Activated T-cell treated with anti-CD3 and anti-CD28 coated beads, Interleukin-2, amount 50 U/mL, for 1 hour (primary cell): Measurements from ENCODE around the gene CYB5A.
"Not testable (repeated sequence)": the region's sequence is repeated elsewhere in the genome, so short reads cannot be mapped to it uniquely, and the experiment has no call there.

Experiments
- DNase-seq: peaks from one replicate; pipeline ENCODE4 v3.0.0-alpha.2; 2020

The CYB5A gene

DNA sequence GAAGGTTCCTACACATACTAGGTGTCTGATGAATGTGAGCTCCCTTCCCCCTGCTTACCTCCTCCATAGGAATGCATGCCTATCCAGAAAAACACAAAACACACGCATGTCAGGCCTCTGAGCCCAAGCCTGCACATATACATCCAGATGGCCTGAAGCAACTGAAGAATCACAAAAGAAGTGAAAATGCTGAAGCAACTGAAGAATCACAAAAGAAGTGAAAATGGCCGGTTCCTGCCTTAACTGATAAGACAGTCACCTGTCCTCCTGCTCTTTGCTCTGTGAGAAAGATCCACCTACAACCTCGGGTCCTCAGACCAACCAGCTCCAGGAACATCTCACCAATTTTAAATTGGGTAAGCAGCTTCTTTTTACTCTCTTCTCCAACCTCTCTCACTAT is 1.2 kb upstream of the CYB5A start:
- DNase-seq: not testable (repeated sequence)

DNA sequence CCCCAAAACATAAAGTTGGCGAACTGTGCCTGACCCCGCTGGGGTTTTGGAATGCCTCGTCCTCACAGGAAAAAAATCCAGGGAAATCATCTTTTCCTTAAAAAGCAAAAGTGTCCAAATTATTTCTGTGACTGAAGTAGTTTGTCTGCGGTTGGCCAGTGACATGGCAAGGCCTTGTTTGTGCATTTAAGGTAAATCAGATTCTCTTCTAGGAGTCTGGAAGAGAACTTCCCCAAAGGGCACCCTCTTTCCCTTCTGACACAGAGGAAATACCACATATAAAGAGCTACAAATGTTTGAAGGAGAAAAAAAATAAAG is 737 bp upstream of the CYB5A start:
- no peak for DNase-seq

DNA sequence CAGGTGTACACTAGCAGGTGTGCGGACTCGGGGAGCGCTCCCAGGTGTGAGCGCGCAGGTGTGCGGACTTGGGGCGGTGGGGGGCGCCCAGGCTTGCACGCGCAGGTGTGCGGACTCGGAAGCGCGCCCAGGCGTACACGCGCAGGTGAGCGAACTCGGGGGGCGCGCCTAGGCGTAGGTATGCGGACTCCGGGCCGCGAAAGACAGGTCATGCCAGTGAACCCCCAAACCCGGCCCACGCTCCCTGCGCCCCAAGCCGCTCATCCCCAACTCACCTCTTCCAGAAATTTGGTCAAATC is 342 bp downstream of the CYB5A start:
- no peak for DNase-seq

DNA sequence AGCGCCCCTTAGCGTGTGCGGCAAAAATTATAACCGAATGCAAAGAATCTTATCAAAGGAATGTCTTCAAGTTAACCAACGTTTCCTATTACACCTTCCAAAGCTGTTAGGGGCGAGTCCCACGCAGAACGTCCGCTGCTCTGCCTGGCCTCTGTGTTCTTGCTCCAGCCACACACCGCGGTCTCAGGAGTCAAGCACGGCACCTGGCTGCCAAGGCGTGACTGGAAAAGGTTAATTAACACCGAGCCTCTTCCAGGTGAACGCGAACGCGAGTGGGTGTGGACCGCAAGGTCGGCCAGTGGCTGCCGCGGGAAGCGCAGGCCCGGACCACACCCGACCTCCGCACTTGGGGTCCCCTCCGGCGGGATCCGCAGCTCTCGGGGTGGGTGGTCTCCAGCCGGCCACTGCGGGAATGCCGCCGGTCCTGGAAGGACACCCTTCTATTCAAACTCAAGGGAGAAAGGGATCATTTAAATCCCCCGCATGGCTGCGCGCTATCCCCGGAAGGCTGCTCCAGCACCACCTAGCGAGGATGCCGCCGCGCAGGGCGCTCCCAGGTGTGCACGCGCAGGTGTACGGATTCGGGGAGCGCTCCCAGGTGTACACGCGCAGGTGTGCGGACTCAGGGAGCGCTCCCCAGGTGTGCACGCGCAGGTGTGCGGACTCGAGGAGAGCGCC is 830 bp downstream of the CYB5A start:
- DNase-seq: peak; percentile 48

DNA sequence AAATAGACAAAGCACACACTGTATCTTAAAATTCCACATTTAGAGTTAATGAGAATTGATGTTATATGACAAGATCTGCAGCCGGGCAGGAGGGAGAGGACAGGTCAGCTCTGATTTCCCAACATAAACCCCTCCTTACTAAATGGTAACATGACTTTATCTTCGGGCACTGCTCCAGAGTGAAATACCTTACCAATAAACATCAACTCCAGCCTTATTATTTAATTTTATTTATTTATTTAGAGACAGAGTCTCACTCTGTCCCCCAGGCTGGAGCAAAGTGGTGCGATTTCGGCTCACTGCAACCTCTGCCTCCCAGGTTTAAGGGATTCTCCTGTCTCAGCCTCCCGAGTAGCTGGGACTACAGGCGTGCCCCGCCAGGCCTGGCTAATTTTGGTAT is 1.7 kb downstream of the CYB5A start:
- no peak for DNase-seq

DNA sequence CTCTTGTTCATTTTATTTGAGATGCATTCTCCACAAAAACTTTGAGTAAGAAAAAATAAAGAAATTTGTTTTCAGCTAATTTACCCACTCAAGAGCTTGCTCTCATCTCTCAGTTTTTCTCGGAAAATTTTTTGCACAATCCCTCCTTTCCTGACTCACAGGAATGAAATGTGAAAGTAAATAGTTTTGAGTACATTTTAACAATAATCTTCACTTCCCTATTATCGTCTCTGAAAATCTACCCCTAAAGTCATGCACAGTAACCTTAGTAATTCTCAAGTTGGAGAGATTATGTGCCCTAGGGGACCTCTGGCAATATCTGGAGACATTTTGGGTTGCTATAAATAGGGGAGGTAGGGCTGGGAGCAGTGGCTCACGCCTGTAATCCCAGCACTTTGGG is 2.6 kb downstream of the CYB5A start:
- DNase-seq: no peak

DNA sequence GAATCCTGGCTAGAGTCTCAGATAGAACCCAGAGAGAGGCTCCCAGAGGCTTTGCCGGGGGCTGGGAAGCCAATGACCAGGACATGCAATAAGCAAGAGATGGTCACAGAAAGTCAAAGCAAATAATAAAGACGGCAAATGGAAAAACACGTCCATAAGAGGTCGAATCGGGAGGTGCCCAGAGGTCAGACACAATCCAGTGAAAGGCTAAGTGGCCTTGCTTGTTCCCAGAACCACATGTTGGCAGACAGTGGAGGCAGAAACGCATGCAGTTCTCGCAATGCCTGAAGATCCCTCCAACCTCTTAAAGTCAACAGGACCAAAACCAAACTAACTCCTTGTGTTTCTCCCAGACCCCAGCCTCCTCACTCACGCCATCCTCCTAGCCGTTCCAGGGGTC is 3.0 kb downstream of the CYB5A start:
- no peak for DNase-seq

DNA sequence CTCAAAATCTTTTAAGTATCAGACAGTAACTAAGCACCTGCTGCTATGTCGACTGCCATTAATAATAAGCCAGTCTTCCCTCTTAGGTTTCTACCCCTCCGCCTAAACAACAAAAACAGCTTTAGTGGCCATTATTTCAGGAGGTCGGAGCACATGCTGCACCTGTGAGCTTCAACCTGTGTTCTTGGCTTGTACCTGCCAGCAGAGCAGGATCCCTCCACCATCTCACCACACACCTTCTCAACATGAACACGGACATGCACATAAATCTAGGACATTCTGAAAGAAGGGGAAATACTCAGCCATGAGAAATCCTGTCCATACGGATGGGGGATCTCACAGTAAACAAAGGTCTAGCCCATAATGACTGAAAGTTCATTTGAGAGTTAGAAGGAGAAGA is 3.7 kb downstream of the CYB5A start:
- no peak for DNase-seq

DNA sequence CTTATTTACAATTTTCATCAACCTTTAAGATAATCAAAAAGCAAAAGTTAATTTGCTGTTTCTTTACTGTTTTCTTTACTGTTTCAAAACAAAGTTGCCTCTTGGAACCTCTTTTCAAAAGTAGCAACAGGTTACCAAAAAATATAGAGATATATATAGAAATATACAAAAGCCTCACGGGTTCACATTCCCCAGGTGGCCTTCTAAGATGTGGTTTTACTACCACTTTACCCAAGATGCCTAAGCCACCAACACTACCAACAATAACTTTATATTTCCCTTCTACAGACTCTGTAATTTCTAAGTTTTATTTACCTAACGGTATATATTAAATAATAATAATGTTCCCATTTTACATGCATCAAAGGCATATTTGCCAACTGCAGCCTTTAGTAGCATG is 4.9 kb downstream of the CYB5A start:
- DNase-seq: no peak

DNA sequence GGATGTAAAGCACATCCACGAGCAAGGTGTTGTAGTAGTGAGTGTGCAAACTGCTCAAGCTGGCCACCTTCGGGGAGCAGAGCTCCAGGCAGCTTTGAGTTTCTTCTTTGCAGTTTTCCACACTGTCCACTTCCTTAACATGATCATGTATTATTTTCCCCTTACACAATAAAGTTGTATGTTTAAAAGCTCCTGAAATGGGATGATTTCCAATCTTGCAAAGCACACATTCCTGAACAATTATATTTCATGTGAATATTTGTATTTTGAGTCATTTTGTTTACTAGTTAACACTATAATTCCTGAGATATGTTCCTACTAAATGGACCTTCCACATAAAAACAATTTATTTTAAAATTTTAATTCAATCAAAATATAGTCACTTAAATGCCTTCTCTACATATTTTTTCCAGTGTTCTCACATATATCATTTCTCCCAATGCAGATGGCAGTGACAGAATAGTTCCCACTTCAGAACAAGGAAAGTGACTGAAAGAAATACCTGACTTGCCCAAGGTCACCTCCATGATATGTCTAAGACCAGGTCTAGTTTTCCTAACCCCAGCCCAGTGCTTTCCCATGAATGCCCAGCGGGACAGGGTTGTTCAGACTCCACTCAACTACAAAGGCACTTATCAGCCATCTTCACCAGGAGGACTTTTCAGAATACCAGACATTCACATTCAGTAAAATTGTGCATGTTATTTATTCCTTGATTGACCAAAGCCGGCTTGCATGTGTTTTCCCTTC is 5.5 kb downstream of the CYB5A start:
- no peak for DNase-seq

DNA sequence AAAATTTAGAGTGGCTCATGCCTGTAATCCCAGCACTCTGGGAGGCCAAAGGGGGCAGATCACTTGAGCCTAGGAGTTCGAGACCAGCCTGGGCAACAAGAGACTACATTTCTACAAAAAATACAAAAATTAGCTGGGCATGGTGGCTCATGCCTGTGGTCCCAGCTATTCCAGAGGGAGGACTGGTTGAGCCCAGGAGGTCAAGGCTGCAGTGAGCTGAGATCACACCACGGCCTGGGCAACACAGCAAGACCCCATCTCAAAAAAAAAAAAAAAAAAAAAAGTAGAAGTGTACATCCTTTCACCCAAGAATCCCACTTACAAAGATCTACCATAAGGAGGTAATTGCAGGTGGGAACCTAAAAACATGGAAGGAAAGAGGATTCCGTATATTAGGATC is 6.2 kb downstream of the CYB5A start:
- not testable (repeated sequence) for DNase-seq

DNA sequence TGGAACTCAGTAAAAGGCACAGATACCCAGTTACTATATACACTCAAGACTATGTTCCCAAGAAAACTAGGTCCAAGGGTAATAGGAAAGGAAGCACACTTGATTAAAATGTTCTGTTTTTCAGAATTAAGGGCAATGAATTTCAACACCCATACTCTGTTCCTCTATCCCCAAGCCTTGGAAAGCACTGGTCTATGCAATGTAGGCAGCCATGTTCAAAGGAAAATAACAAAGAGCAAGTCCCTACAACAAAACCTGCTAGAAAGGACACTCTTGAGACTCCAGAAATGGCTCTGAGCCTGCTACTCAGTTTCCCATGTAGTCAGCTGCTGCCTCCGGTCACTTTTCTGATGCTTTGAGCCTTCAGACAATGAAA is 6.8 kb downstream of the CYB5A start:
- DNase-seq: no peak

DNA sequence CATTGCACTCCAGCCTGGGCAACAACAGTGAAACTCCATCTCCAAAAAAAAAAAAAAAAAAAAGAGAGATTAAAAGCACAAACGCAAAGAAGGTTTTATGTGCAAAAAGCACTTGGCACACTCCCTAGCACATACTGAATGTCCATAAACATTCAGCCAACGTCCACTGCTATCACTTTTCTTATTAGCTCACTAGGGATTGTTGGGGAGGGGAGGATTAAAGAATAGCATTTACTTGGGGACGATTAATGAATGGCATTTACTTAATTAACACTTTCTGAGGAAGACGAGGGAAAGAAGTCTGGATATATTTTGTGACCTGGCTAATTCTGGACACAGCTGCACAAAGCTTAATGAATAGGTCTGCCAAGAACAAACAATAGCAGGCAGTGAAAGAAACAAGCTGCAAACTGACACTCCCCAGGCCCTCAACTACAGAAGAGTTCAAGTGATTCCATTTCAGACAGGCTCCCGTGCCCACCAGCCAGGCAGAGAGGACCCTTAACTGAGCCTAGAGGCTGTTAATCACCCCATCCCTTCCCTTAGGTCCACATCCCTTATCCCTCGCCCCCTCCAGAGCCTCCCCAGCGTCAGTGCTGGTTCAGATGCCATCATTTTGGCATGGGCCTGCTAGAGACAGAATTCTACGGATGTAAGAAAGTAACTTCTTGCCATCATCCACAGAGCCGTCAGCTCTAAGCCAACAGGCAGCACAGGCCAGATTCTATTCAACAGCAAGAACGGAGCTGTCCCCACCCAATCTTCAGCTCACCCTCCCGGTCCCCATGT is 7.4 kb downstream of the CYB5A start:
- DNase-seq: no peak

DNA sequence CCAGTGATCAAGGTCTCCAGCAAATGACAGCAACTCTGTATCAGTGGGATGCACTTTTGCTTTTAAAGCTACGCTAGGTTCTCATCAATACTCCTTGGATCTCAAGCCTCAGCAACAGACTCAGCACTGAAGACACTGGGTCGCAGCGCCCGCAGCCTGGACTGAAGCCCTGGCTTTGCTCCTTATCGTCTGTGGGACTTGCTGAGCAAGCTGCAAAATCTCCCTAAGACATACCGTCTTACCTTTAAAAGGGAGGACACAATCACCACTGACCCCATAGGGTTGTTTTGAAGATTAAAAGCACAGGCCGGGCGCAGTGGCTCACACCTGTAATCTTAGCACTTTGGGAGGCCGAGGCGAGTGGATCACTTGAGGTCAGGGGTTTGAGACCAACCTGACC is 8.1 kb downstream of the CYB5A start:
- no peak for DNase-seq

DNA sequence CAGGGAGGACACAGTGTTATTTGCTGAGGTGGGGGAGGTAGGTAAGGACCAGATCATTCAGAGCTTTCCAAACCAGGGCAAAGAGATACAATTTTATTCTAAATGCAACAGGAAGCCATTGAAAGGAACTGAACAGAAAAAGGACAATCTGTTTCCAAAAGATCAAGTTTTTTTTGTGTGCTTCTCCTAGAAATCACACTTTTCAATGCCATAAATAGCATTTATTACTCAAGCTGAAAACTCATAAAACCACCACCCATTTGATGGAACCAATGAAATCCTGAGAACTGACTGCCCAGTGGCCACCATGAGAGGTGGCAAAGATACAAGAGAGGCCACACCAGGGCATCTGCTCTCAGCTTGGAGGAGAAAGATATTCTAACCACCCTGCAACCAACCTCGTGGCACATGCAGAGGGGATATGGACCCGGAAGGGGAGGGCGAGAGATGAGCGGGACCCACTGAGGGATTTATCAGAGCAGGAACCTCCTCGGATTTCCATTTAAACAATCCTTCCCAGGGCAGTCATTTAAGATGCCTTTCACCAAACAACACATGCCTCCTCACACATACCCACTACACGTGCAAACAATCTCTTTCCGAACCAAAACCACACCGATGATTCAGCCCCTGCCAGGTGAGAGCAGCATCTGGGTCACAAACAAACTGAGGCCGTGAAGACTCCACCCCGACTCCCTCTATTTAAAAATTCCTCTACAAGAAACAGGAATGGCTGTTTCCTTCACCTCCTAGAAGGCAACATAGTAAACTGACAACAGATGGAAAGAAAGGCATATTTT is 8.8 kb downstream of the CYB5A start:
- DNase-seq: no peak

DNA sequence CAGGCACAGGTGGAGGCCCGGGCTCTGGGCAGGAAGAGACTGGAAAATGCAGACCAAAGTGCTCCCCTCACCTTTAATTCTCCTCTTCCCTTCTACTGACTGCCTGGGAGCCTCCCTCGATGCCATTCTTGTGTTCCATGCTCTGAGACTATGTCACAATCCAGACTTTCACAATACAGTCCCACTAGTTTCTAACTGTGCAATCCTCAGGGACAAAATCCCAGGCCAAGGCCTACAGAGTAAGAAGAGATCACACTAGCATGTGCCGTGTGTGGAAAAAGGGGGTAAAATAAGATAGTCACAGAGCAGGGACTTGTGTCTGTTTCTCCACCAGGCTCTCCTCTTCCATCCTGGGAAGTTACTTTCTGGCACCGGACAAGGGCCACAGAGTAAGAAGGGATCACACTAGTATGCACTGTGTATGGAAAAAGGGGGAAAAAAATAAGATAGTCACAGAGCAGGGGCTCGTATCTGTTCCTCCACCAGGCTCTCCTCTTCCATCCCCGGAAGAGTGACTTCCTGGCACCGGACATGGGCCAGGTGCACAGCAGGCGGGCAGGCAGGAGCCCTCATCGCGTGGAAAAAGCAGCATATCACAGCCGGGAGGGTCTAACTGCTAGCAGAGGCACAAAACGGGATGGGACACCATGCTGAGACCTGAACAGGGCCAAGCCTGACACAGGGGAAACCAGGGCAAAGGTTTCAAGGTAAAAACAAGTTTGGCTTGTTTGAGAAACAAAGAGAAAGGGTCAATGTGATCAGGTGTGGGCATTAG is 9.6 kb downstream of the CYB5A start:
- DNase-seq: no peak

DNA sequence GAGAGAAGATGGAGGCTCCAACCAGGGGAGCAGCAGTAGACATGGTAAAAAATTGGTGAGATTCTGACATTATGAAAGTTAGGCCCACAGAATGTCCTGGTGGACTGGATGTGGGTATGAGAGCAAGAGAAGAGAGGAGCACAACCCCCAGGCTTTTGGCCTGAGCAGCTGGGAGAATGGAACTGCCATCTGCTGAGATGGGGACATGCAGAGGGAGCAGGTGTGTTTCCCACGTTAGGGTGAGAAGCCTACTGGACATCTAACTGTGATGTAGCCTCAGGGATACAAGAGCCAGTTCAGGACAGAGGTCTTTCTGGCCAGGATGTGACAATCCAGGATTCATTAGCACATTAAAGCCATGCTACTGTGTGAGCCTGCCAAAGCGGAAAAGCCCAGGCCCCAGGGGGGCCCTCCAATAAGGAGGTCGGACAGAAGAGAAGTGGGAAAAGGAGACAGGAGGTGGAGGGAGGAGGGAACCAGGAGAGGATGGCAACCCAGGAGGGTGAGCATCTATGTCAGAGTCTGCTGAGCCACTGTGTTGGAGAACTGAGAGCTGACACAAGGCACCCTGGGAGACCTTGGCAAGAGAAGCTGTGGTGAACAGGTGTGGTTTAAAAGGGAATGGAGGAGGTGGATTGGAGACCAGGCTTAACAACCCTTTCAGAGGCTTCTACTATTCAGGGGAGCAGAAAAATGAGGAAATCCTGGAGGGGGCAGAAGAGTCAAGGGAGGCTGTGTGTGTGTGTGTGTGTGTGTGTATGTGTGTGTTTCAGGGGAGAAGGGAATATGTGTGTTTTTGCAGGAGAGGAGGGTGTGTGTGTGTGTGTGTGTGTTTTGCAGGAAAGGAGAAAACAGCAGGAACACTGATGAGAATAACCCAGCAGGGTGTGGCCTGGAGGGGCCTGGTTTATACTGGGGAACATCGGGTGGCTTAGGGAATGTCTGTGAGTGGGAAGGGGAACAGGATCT is 10.5 kb downstream of the CYB5A start:
- no peak for DNase-seq

DNA sequence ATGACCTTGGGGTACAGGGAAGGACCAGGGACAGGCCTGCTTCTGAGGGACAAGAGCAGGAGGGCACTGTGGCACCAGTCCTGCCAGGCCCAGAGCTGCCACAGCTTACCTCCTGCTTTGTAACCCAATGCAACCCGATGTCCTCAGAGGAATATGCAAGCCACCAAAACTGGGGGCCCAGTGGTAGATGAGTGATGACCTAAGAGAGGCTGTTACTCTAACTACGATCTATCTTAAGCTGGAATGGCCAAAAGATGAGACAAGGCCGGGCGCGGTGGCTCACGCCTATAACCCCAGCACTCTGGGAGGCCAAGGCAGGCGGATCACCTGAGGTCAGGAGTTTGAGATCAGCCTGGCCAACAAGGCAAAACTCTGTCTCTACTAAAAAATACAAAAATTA is 12.8 kb downstream of the CYB5A start:
- no peak for DNase-seq

DNA sequence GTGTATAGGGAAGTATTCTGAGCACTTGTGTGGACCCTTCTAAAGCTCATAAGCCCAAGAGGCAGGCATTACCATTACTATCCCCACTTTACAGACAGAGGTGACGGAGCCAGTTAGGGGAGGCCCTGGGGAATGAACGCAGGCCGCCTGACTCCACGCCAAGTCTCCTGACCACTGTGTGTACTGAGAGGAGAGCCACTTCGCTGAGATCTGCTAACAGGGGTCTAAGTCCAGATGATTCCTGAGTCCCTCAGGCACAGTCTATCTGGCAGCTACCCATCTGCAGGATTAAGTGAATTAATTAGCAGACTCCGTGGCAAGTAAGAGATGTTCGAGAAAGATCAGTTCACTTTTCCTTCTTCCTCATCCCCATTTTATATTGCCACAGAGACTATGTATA is 13.7 kb downstream of the CYB5A start:
- no peak for DNase-seq

DNA sequence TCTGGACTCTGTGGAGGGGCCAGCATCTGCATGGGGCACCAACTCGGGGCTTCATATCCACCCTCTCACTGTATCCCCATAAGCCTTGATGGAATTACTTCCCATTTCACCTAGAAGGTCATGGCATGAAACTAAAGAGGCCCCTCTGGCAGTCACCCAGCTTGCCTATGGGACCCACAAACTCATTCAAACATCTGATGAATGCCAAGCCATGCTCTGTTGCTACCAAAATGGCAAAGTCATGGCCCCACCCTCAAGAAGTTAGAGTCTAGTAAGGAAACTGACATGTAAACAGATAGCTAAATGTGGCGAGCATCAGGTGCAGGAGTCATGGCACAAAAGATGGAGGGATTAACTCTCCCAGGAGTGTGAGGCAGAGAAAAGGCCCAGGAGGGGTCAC is 14.5 kb downstream of the CYB5A start:
- no peak for DNase-seq

DNA sequence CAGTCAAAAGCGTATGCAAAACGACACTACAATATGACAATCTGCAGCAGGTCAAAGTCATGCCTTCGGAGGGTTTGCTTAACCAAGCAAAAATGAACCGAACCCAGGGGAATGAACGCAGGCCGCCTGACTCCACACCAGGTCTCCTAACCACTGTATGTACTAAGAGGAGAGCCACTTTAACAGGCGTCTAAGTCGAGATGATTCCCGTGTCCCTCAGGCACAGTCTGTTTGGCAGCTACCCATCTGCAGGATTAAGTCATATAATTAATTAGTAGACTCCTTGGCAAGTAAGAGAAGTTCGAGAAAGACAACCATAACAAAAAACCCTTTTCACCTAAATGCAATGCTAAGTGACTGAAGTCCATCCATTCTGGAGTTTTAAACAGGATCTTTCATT is 15.2 kb downstream of the CYB5A start:
- no peak for DNase-seq

DNA sequence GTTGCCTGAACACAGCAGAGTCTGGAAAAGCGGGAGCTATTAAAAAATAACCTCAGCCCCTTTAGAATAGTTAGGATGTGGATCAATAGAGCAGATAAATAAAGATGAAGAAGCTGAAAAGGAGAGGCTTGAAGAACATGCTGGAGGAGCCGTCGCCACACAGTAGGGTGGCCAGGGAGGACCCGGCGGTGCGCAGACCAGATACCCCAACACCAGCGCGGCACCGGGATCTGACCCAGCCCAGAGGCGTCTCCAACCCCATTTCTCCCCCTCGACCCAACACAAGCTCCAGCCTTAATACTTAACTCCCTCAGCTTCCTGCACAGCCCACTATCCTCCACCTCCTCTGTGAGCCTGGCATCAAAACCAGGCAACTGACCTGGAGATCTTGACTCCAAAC is 16.0 kb downstream of the CYB5A start:
- DNase-seq: no peak
